ENCODE results near the gene FCAR. TPM values are rescaled to one million over a fixed set of nuclear protein-coding genes. Genes with fewer than 3 reads are reported as not detected.
"Not testable (repeated sequence)": the region's sequence is repeated elsewhere in the genome, so short reads cannot be mapped to it uniquely, and the experiment has no call there.

The FCAR gene
- polyA plus RNA-seq, 1 donor: not detected

DNA sequence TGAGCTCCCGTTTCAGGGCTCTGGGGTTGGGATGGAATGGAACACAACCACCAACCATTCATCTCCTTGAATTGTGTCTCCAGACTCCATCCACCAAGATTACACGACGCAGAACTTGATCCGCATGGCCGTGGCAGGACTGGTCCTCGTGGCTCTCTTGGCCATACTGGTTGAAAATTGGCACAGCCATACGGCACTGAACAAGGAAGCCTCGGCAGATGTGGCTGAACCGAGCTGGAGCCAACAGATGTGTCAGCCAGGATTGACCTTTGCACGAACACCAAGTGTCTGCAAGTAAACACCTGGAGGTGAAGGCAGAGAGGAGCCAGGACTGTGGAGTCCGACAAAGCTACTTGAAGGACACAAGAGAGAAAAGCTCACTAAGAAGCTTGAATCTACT is 15.5 kb downstream of the FCAR start:
- no CpG with 5 or more reads among the region's 11 CpGs for WGBS (ENCODE audit: insufficient coverage, low lambda C conversion rate)
- no peaks in the 10 kb centered on the region for H3K36me3 ChIP-seq (ENCODE audit: control insufficient read depth, insufficient read depth, low read length)

DNA sequence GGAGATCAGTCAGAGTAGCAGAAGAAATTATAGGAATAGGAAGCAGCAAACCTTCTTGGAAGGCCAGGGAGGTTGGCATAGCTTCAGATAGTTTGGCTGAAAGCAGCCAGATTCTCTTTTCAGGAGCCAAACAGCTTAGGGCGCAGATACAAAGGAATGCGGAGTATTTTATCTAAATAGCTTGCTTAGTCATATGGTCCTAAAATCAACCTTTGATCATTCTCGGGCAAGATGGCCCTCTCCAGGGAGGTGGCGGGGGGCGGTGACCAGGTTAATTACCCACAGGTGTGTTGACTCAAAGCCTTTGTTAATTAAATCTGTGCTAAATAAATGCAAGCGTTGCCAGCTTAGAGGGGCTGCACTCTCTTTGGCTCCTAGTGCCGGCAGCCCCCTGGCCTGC is 19.4 kb downstream of the FCAR start:
- Histone ChIP-seq H3K4me1 (ENCODE audit: control insufficient read depth, insufficient read depth, low read length) (no peaks in the 10 kb centered on the region), H3K27ac (ENCODE audit: low read length) (no peak overlapping the region), H3K27me3 (ENCODE audit: control insufficient read depth, insufficient read depth, low read length) (no peaks in the 10 kb centered on the region), H3K4me3 (ENCODE audit: low read length) (no peak overlapping the region), H3K36me3 (ENCODE audit: control insufficient read depth, insufficient read depth, low read length) (no peaks in the 10 kb centered on the region), H3K9me3 (ENCODE audit: control insufficient read depth, low read depth, low read length) (no peaks in the 10 kb centered on the region)
- DNase-seq: no peak
- no CpG with 5 or more reads among the region's 7 CpGs for WGBS (ENCODE audit: insufficient coverage, low lambda C conversion rate)

More for the DNA sequence above, 15.5 kb downstream of the FCAR start:
- Histone ChIP-seq H3K9me3 (ENCODE audit: control insufficient read depth, low read depth, low read length) (no peaks in the 10 kb centered on the region), H3K27ac (ENCODE audit: low read length) (no peak overlapping the region), H3K4me3 (ENCODE audit: low read length) (no peak overlapping the region), H3K27me3 (ENCODE audit: control insufficient read depth, insufficient read depth, low read length) (no peaks in the 10 kb centered on the region), H3K4me1 (ENCODE audit: control insufficient read depth, insufficient read depth, low read length) (no peaks in the 10 kb centered on the region)
- no peak for DNase-seq

DNA sequence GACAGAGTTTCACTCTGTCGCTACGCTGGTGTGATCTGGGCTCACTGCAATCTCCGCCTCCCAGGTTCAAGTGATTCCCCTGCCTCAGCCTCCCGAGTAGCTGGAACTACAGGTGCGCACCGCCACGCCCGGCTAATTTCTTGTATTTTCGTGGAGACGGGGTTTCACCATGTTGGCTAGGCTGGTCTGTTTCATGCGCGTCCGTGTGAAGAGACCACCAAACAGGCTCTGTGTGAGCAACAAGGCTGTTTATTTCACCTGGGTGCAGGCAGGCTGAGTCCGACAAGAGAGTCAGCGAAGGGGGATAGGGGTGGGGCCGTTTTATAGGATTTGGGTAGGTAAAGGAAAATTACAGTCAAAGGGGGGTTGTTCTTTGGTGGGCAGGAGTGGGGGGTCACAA is 20.1 kb downstream of the FCAR start:
- H3K36me3 ChIP-seq (ENCODE audit: control insufficient read depth, insufficient read depth, low read length); H3K4me3 ChIP-seq (ENCODE audit: low read length); H3K27me3 ChIP-seq (ENCODE audit: control insufficient read depth, insufficient read depth, low read length); DNase-seq; H3K9me3 ChIP-seq (ENCODE audit: control insufficient read depth, low read depth, low read length); H3K4me1 ChIP-seq (ENCODE audit: control insufficient read depth, insufficient read depth, low read length); H3K27ac ChIP-seq (ENCODE audit: low read length): not testable (repeated sequence)
- no CpG with 5 or more reads among the region's 16 CpGs for WGBS (ENCODE audit: insufficient coverage, low lambda C conversion rate)

DNA sequence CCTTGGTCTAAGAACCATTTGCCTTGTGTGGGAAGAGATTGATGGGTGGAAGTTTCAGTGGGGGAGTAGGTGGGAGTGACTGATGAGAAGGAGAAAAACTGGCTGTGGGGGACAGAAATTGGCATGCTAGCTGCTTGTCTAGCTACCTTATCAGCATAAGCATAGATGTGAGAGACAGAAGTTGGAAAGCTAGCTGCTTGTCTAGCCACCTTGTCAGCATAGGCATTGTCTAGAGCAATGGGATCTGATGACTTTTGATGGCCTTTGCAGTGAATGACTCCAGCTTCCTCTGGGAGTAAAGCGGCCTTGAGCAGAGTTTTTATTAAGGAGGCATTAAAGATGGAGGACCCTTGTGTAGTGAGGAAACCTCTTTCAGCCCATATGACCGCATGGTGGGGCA is 22.0 kb downstream of the FCAR start:
- Histone ChIP-seq H3K4me3 (ENCODE audit: low read length) (no peak overlapping the region), H3K36me3 (ENCODE audit: control insufficient read depth, insufficient read depth, low read length) (no peaks in the 10 kb centered on the region), H3K27ac (ENCODE audit: low read length) (no peak overlapping the region), H3K9me3 (ENCODE audit: control insufficient read depth, low read depth, low read length) (no peaks in the 10 kb centered on the region), H3K27me3 (ENCODE audit: control insufficient read depth, insufficient read depth, low read length) (no peaks in the 10 kb centered on the region), H3K4me1 (ENCODE audit: control insufficient read depth, insufficient read depth, low read length) (no peaks in the 10 kb centered on the region)
- DNase-seq: no peak
- no CpG with 5 or more reads among the region's 2 CpGs for WGBS (ENCODE audit: insufficient coverage, low lambda C conversion rate)

DNA sequence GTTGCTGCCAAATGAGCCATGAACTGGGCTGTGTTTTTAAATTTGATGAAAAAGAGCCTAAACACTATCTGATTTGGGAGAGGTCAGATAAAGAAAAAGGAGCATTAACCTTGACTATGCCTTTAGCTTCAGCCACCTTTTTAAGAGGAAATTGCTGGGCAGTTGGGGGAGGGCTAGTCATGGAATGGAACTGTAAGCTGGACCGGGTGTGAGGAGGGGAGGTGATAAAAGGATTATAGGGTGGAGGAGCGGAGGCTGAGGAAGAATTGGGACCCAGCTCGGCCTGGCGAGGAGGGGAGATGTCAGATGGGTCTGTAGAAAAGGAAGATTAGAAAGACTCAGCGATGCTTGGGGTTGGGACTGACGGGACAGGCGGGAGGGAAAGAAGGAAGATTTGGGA is 24.6 kb downstream of the FCAR start:
- WGBS (ENCODE audit: insufficient coverage, low lambda C conversion rate): 17% methylated on average over 1 of the region's 7 CpGs
- DNase-seq; H3K27me3 ChIP-seq (ENCODE audit: control insufficient read depth, insufficient read depth, low read length); H3K27ac ChIP-seq (ENCODE audit: low read length); H3K36me3 ChIP-seq (ENCODE audit: control insufficient read depth, insufficient read depth, low read length); H3K9me3 ChIP-seq (ENCODE audit: control insufficient read depth, low read depth, low read length); H3K4me3 ChIP-seq (ENCODE audit: low read length); H3K4me1 ChIP-seq (ENCODE audit: control insufficient read depth, insufficient read depth, low read length): not testable (repeated sequence)

DNA sequence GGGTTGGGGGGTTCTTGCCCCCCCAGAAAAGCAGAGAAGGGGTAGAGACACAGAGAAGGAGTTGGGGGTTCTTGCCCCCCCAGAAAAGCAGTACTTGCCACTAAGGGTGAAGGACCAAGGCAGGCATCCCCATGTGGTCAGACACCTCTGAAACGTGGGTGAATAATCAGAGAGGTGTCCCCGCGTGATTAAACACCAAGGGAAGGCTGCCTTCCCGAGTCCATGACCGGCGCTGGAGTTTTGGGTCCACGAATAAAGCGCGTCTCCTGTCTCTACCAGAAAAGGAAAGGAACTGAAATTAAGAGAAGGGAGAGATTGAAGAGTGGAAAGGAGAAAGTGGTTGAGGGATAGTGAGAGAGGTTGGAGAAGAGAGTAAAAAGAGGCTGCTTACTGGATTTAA is 25.6 kb downstream of the FCAR start:
- not testable (repeated sequence) for H3K4me3 ChIP-seq (ENCODE audit: low read length); DNase-seq; H3K27me3 ChIP-seq (ENCODE audit: control insufficient read depth, insufficient read depth, low read length); H3K27ac ChIP-seq (ENCODE audit: low read length); H3K4me1 ChIP-seq (ENCODE audit: control insufficient read depth, insufficient read depth, low read length); H3K36me3 ChIP-seq (ENCODE audit: control insufficient read depth, insufficient read depth, low read length); H3K9me3 ChIP-seq (ENCODE audit: control insufficient read depth, low read depth, low read length)
- 98% methylated on average over 8 of the region's 9 CpGs for WGBS (ENCODE audit: insufficient coverage, low lambda C conversion rate)

DNA sequence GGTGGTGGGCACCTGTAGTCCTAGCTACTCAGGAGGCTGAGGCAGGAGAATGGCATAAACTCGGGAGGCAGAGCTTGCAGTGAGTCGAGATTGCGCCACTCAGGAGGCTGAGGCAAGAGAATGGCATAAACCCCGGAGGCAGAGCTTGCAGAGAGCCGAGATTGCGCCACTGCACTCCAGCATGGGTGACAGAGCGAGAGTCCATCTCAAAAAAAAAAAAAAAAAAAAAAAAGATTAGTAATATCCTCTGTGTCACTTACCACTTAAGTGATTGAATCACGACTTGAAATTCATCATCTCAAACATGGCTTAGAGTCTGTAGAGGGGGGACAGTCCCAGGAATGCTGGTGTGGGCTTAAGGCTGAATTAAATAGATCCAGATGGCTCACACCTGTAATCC is 27.1 kb downstream of the FCAR start:
- not testable (repeated sequence) for H3K27me3 ChIP-seq (ENCODE audit: control insufficient read depth, insufficient read depth, low read length); H3K36me3 ChIP-seq (ENCODE audit: control insufficient read depth, insufficient read depth, low read length); H3K9me3 ChIP-seq (ENCODE audit: control insufficient read depth, low read depth, low read length); H3K27ac ChIP-seq (ENCODE audit: low read length); H3K4me3 ChIP-seq (ENCODE audit: low read length); DNase-seq; H3K4me1 ChIP-seq (ENCODE audit: control insufficient read depth, insufficient read depth, low read length)
- 40% methylated on average over 1 of the region's 8 CpGs for WGBS (ENCODE audit: insufficient coverage, low lambda C conversion rate)

DNA sequence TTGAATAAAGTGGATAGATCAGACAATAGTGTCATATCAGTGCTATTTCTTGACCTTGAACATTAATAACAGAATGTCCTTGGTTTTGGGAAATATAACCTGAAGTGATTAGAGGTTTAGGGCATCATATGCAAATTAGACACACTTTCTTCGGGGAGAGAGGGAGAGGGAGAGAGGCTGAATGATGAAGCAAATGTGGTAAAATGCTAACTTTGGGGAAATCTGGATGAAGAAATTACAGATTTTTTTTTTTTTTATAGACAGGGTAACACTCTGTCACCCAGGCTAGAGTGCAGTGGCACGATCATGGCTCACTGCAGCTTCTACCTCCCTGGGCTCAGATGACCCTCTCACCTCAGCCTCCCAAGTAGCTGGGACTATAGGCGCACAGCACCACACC is 28.0 kb downstream of the FCAR start:
- H3K36me3 ChIP-seq (ENCODE audit: control insufficient read depth, insufficient read depth, low read length): no peaks in the 10 kb centered on the region
- H3K27ac ChIP-seq (ENCODE audit: low read length): no peak overlapping the region
- H3K9me3 ChIP-seq (ENCODE audit: control insufficient read depth, low read depth, low read length): no peaks in the 10 kb centered on the region
- 100% methylated on average over 1 of the region's 3 CpGs for WGBS (ENCODE audit: insufficient coverage, low lambda C conversion rate)
- H3K4me1 ChIP-seq (ENCODE audit: control insufficient read depth, insufficient read depth, low read length): no peaks in the 10 kb centered on the region
- no peak overlapping the region for H3K4me3 ChIP-seq (ENCODE audit: low read length)
- no peaks in the 10 kb centered on the region for H3K27me3 ChIP-seq (ENCODE audit: control insufficient read depth, insufficient read depth, low read length)
- DNase-seq: no peak

DNA sequence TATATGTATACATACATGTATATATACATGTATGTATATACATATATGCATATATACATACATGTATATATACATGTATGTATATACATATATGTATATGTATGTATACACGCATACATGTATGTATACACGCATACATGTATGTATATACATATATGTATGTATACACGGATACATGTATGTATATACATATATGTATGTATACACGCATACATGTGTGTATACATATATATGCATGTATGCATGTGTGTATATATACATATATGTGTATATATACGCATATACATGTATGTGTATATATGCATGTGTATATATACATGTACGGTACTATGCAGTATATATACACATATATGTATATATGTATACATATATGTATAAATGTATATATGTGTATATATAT is 29.3 kb downstream of the FCAR start:
- no peaks in the 10 kb centered on the region for H3K4me1 ChIP-seq (ENCODE audit: control insufficient read depth, insufficient read depth, low read length)
- WGBS (ENCODE audit: insufficient coverage, low lambda C conversion rate): no CpG with 5 or more reads among the region's 6 CpGs
- no peaks in the 10 kb centered on the region for H3K36me3 ChIP-seq (ENCODE audit: control insufficient read depth, insufficient read depth, low read length)
- no peaks in the 10 kb centered on the region for H3K27me3 ChIP-seq (ENCODE audit: control insufficient read depth, insufficient read depth, low read length)
- H3K9me3 ChIP-seq (ENCODE audit: control insufficient read depth, low read depth, low read length): no peaks in the 10 kb centered on the region
- no peak overlapping the region for H3K4me3 ChIP-seq (ENCODE audit: low read length)
- H3K27ac ChIP-seq (ENCODE audit: low read length): no peak overlapping the region
- no peak for DNase-seq

DNA sequence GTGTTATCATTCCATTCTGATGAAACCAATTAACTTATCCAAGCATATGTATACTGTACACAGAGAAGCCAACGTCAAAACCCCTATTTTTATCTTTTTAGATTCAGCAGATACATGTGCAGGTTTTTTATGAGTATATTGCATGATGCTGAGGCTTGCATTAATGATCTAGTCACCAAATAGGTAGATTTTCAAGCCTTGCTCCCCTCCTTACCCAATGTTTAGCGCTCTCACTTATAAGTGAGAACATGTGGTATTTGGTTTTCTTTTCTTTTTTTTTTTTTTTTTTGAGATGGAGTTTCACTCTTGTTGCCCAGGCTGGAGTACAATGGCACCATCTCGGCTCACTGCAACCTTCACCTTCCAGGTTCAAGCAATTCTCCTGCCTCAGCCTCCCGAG is 30.2 kb downstream of the FCAR start:
- H3K4me3 ChIP-seq (ENCODE audit: low read length); H3K27me3 ChIP-seq (ENCODE audit: control insufficient read depth, insufficient read depth, low read length); H3K27ac ChIP-seq (ENCODE audit: low read length); H3K36me3 ChIP-seq (ENCODE audit: control insufficient read depth, insufficient read depth, low read length); DNase-seq; H3K9me3 ChIP-seq (ENCODE audit: control insufficient read depth, low read depth, low read length); H3K4me1 ChIP-seq (ENCODE audit: control insufficient read depth, insufficient read depth, low read length): not testable (repeated sequence)
- WGBS (ENCODE audit: insufficient coverage, low lambda C conversion rate): no CpG with 5 or more reads among the region's 4 CpGs

DNA sequence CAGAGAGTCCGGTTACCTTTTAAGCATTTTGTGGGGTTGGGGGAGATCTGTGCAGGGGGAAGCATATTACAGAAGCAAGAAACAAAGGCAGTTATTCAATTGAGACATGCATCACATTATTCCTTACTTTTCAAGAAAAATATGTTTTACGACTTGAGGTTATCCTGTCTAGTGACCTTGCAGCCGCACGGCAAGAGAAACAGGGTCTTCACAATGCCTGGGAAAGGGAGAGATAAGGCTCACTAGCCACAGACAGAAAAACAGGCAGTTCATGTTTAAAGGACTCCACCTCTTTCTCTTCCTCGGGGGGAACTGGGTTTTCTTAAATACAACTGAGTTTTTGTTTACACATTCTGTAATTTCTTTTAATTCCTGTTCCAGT is 31.4 kb downstream of the FCAR start:
- no peaks in the 10 kb centered on the region for H3K9me3 ChIP-seq (ENCODE audit: control insufficient read depth, low read depth, low read length)
- no peaks in the 10 kb centered on the region for H3K36me3 ChIP-seq (ENCODE audit: control insufficient read depth, insufficient read depth, low read length)
- H3K27me3 ChIP-seq (ENCODE audit: control insufficient read depth, insufficient read depth, low read length): no peaks in the 10 kb centered on the region
- no peak overlapping the region for H3K27ac ChIP-seq (ENCODE audit: low read length)
- 57% methylated on average over 2 of the region's 5 CpGs for WGBS (ENCODE audit: insufficient coverage, low lambda C conversion rate)
- no peak for DNase-seq
- H3K4me3 ChIP-seq (ENCODE audit: low read length): no peak overlapping the region
- no peaks in the 10 kb centered on the region for H3K4me1 ChIP-seq (ENCODE audit: control insufficient read depth, insufficient read depth, low read length)
